GM18951 (cell line): Measurements from ENCODE around the gene SPRY2.

Source experiments
- POLR2A ChIP-seq: IDR thresholded peaks from 4 replicates; pipeline ENCODE4 v1.6.1; 2011; ENCODE audit warnings: mild to moderate bottlenecking; ENCODE audit not compliant: insufficient read length, insufficient read depth; ENCODE audit errors: extremely low read depth
- in situ Hi-C: fragments of 300-500 bp; cut with MboI; formaldehyde crosslinking; loops from one replicate; pipeline ENCODE4 v1.12.0; 2022; ENCODE audit warnings: low sequenced_read_pairs, mixed read lengths, inconsistent platforms; ENCODE audit not compliant: unreplicated experiment

The SPRY2 gene

DNA sequence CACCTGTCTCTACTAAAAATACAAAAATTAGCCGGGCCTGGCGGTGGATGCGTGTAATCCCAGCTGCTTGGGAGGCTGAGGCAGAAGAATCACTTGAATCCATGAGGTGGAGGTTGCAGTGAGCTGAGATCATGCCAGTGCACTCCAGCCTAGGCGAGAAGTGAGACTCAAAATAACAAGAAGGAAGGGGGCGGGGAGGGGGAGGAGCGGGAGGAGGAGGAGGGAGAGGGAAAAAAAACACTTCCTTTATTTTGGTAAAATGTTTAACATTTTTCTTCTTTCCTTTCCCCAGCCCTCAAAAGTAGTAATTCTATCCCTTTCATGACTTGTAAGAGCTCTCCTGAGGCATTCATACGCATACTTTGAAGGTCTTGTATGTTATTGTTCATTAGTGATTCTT is 44.3 kb downstream of the SPRY2 start:
- no peak for TF ChIP-seq POLR2A
- in situ Hi-C loops = no loop called here

DNA sequence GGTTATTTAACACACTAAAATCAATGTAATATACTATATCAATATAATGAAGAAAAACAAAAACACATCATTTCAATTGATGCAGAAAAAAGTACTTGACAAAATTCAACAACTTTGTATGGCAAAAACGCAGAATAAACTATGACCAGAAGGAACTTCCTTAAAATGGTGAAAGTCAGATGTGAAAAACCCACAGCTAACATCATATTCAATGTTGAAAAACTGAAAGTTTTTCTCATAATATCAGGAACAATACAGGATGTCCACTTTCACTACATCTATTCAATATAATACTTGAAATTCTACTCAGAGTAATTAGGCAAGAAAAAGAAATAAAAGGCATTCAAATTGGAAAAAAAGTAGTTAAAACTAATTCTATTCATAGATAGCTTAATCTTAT is 50.3 kb downstream of the SPRY2 start:
- in situ Hi-C loops = no loop called here
- no peak for TF ChIP-seq POLR2A
